T-helper 1 cell (primary cell): ENCODE measurements around the gene MAPK1.
A peak's percentile ranks its signal among the peaks of the same experiment; 100 is the strongest.
"Not testable (repeated sequence)": the region's sequence is repeated elsewhere in the genome, so short reads cannot be mapped to it uniquely, and the experiment has no call there.

Experiments
- DNase-seq, 5 donors: peaks; one replicate each; pipeline ENCODE4 v3.0.0-alpha.2; 2012 to 2020
- total RNA-seq, 4 donors: gene quantifications; one replicate each; lab custom pipeline; 2026; lab: John Stamatoyannopoulos, UW

Gene MAPK1
- total RNA-seq: 109 to 154 (median 140) reads per million in 4 donors

DNA sequence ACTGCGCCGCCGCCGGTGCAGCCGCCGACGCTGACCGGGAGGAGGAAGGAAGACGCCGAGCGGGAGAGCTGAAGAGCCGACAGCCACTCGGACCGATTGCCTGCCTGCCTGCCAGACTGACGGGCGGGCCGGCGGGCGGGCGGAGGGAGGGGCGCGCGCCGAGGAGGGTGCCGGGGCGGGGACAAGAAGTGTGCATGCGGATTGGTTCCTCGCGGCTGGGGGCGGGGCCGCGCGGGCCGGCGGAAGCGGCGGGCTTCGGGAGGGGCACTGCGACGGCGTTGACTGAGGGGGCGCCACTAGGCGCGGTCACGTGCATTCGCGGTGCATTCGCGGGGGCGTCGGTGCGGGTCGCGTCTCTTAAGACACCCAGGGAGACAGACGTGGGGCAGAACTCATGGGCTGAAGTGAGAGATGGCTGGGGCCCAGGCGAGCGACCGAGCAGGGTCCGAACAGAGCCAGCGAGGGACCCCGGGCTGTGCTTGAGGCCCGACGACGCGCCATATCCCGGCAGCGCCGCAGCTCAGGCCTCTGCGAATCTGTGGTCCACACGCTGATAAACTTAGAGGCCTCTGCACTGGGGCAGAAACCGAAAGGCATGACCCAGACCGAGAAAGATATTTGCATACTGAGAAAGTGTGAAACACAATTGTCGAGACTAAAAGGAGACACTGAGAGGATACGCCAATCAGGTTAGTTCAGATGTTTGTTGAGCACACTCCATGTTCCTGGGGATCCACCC, at the start of gene MAPK1:
Gene MAPK1 (minus strand): TSS at position 118 of the 739 bp plus-strand sequence. CDS start 205 bp downstream, outside the sequence.
- DNase-seq: peak; percentile 87 to 92 (median 89)

GRCh38 chr22:21916309-21916918, 49.0 kb upstream of the MAPK1 start:
- no peak for DNase-seq

DNA sequence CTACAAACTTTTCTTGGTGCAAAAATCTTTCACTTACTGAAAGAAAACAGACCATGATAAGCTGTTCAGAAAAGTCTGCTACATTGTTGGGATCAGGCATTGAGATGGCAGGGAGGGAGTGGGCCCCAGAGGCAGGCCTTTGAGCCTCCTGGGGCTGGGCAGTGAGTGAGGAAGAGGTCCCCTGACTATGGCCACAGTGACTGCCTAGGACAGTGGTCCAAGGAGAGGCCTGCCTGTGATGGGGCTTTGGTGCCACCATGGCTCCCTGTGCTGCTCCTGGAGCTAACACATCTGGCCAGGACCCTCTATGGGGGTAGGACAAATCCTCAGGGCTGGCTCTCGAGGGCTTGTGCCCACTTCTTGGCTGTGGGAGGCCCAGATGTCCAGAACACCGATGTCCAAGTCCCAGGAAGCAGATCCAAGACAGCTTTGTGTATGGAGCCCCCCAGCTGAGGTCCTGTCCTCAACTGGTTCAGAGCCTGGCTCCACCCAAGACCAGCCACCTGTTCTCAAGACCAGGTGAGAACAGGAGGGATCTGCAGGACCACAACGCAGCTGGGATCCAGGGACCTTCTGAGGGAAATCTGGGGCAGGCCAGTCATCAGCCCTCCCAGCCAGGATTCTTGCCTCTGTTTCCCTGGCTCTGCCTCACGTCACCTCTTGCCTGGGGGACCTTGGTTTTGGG, 48.3 kb upstream of the MAPK1 start:
- DNase-seq: no peak

DNA sequence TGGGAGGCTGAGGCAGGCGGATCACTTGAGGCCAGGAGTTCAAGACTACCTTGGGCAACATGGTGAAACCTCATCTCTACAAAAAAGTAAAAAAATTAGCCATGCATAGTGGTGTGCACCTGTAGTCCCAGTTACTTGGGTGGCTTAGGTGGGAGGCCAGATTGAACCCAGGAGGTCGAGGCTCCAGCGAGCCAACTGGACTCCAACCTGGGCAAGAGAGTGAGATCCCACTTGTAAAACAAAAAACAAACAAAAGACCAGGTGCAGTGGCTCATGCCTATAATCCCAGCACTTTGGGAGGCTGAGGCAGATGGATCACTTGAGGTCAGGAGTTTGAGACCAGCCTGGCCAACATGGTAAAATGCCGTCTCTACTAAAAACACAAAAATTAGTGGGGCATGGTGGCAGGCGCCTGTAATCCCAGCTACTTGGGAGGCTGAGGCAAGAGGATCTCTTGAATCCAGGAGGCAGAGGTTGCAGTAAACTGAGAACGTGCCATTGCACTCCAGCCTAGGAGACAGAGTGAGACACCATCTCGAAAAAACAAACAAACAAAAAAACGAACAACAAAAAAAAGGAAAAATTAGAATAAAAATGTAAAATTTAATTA, 46.7 kb upstream of the MAPK1 start:
- DNase-seq: not testable (repeated sequence)

DNA sequence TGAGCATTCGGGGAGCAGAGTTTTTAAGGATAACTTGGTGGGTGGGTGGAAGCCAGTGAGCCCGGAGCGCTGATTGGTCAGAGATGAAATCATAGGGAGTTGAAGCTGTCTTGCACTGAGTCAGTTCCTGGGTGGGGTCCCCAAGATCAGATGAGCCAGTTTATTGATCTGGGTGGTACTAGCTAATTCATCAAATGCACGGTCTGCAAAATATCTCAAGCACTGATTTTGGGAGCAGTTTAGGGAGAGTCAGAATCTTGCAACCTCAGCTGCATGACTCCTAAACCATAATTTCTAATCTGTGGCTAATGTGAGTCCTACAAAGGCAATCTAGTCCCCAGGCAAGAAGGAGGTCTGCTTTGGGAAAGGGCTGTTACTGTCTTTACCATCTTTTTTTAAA, 42.9 kb upstream of the MAPK1 start:
- not testable (repeated sequence) for DNase-seq

DNA sequence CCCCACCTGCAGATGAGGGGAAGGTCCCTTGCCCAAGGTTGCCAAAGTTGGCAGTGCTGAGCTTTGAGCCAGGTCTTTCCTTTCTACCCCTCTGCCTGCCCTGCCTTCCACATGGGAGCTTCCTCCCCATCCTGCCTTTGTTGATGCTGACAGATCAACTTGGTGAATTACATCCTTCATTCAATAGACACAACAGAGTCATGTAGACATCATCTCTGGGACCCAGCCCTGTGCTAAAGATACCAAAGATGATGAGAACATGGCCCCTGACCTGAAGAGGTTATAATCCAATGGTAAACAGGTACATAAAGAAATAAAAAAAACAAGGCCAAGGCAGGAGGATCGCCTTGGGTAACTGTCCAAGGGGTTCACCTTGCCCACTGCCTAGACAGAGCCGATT, 42.4 kb upstream of the MAPK1 start:
- DNase-seq: no peak

GRCh38 chr22:21907638-21908522, 40.4 kb upstream of the MAPK1 start:
- no peak for DNase-seq

- DNase-seq: not testable (repeated sequence)
Measured at GRCh38 chr22:21905234-21905633, 37.8 kb upstream of the MAPK1 start.

DNA sequence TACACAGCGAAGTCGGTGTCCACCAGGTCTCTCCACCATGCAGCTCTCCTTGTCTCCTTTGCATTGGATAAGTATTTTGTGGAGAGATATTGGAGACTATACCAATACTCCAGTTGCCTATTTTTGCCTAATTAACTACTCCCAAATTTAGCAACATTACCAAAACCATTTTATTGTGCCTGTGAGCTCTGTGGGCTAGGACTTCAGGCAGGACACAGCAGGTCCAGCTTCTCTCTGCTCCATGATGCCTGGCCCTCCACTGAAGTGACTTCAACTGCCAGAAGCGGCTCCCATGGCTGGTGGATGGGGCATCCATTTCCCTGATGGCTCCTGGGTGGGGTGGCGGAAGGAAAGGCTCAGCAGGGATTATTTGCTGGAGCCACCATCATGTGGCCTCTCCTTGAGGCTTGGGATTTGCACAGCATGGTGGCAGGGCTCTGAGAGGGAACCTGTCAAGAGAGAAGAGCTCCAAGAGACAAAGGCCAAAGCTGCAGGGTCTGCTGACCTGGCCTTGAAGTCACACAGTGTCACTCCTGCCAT, 36.9 kb upstream of the MAPK1 start:
- DNase-seq: no peak

DNA sequence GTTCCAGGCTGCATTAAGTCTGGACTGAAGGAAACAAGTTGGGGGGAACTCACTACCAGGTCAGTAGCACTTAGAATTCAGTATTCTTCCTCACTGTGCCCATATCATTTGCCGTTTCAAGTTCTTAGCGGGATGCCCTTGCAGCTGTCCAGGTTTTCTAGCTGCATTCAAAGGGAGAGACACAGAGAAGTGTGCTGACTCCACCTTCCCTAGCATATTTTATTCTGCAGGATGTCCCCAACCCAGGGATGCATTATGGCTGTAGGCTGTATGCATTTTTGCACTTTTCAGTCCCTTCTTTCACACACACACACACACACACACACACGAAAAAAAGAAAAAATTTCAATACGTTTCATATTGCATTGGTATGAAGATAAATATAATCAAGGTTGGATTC, 35.8 kb upstream of the MAPK1 start:
- DNase-seq: no peak

DNA sequence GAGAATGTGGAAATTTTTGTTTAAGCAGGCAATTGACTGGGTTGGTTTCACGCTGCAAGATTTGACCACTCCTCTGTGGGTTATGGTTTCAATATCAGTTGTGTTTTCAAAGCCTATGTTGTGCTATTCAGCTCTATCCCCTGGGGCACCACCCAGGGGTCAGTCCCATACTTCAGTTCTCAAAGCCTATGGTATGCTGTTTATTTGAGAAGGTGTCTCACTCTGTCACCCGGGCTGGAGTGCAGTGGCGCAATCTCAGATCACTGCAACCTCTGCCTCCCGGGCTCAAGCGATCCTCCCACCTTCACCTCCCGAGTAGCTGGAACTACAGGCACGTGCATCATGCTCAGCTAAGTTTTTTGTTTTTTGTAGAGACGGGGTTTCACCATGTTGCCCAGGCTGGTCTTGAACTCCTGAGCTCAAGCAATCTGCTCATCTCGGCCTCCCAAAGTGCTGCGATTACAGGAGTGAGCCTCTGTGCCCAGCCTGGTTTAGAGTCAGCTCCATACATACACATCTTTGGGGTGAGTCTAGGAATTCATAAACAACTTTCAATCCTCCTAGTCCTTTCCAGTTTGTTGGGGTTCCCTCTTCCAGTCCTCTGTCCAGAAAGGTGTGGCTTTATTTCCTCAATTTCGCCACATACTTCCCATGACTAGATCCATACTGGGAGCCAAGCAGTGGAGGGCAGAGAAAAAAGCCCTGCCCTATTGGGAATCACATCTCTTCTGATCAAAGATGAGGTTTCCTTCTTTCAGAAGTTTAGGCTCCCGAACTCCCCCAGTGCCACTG, 35.0 kb upstream of the MAPK1 start:
- DNase-seq: no peak

DNA sequence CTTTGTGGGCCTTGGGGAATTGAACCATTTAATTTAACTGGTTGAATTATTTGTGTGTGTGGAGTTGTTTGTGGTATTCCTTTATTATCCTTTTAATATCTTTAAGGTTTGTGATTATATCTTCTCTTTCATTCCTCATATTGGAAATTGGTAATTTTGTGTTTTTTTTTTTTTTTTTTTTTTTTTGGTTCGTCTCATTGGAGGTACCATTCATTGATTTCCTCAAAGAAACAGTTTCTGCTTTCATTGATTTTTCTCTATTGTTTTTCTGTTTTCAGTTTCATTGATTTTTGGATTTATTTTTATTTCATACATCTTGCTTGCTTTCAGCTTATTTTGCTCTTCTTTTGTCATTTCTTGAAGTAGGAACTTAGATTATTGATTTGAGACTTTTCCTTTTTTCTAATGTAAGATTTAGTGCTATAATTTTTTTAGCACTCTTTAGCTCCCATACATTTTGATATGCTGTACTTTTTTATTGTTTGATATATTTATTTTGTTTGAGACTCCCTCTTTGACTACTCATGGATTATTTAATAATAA, 31.0 kb upstream of the MAPK1 start:
- no peak for DNase-seq

DNA sequence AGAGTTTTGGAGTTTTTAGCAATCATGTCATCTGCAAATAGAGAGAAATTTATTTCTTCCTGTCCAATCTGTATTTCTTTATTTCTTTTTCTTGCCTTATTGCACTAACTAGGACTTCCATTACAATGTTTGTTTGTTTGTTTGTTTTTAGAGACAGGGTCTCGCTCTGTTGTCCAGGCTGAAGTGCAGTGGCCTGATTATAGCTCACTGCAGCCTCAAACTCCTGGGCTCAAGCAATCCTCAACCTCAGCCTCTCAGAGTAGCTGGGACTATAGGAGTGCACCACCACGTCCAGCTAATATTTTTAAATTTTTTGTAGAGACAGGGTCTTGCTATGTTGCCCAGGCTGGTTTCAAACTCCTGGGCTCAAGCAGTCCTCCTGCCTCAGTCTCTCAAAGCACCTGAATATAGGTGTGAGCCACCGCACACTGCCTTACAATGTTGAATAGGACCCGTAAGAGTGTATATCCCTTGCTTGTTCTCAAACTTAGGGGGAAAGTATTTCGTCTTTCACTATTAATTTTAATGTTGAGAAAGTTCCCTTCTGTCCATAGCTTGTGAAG, 29.6 kb upstream of the MAPK1 start:
- DNase-seq: no peak

- not testable (repeated sequence) for DNase-seq
Measured at GRCh38 chr22:21896275-21896674, 28.8 kb upstream of the MAPK1 start.

DNA sequence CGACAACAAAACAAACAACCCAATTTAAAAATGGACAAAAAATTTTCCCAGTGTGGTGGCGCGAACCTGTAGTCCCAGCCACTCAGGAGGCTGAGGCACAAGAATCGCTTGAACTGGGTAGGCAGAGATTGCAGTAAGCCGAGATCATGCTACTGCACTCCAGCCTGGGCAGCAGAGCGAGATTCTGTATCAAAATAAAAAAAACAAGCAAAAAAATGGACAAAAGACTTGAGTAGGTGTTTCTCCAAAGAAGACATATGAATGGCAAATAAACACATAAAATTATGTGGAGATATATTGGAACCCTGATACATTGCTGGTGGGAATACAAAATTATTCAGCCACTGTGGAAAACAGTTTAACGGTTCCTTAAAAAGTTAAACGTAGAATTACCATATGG, 27.4 kb upstream of the MAPK1 start:
- no peak for DNase-seq

GRCh38 chr22:21889251-21889990, 22.0 kb upstream of the MAPK1 start:
- no peak for DNase-seq

DNA sequence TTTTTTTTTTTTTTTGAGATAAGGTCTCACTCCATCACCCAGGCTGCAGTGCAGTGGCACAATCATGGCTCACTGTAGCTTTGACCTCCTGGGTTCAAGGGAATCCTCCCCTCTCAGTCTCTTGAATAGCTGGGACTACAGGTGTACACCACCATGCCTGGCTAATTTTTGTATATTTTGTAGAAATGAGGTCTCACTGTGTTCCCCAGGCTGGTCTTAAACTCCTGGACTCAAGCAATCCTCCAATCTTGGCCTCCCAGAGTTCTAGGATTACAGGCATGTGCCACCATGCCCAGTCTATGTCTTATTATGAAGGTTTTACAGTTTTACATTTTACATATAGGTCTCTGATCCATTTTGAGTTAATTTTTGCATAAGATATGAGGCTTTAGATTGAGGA, 20.4 kb upstream of the MAPK1 start:
- DNase-seq: no peak

DNA sequence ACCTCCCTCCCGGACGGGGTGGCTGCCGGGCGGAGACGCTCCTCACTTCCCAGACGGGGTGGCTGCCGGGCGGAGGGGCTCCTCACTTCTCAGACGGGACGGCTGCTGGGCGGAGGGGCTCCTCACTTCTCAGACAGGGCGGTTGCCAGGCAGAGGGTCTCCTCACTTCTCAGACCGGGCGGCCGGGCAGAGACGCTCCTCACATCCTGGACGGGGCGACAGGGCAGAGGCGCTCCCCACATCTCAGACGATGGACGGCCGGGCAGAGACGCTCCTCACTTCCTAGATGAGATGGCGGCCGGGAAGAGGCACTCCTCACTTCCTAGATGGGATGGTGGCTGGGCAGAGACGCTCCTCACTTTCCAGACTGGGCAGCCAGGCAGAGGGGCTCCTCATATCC, 16.5 kb upstream of the MAPK1 start:
- DNase-seq: not testable (repeated sequence)

- DNase-seq: not testable (repeated sequence)
Measured at GRCh38 chr22:21882754-21883333, 15.4 kb upstream of the MAPK1 start.
